ENCODE results near the gene TLR8. TPM values are rescaled to one million over a fixed set of nuclear protein-coding genes. Genes with fewer than 3 reads are reported as not detected.
"Not testable (repeated sequence)": the region's sequence is repeated elsewhere in the genome, so short reads cannot be mapped to it uniquely, and the experiment has no call there.

The TLR8 gene
- total RNA-seq, 3 donors from 2014 or later = not detected

DNA sequence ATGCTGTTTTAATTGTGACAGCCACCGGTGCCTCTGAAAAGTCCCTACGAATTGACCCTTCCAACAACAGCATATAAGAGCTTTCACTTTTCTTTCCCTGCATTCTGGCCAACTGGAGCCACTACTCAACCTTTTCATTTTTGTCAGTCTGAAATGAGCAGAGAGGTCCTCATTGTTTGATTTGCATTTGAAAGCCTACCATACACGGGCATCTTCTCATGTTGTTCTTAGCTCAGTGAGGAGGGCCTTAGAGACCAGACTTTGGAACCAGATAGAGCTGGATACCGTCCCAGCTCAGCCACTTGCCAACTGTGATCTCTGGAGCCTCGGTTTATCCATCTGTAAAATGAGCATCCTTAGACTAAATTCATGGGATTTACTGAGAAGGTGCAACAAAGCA, 51.6 kb downstream of the TLR8 start:
- peak overlapping the region; percentile 67 for H3K4me3 Mint-ChIP-seq
- DNase-seq (no peak), ATAC-seq (no peak)
- peaks cover 69% of the 10 kb centered on the region for H3K4me1 Mint-ChIP-seq (ENCODE audit: low read depth)
- no peaks in the 10 kb centered on the region for H3K36me3 Mint-ChIP-seq (ENCODE audit: insufficient read depth)
- no peaks in the 10 kb centered on the region for H3K9me3 Mint-ChIP-seq
- no peaks in the 10 kb centered on the region for H3K27me3 Mint-ChIP-seq (ENCODE audit: low read depth)

DNA sequence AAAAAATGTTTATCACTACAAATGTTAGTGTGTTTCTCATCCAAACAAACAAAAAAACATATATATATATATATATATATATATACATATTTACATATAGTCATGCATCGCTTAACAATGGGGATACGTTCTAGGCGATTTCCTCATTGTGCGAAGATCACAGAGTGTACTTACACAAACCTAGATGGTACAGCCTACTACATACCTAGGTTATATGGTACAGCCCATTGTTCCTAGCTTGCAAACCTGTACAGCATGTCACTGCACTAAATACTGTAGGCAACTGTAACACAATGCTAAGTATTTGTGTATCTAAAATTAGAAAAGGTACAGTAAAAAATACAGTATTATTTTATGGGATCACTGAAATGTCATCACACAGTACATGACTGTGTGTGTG, 52.0 kb downstream of the TLR8 start:
- Mint-ChIP-seq H3K4me1 (ENCODE audit: low read depth) (peaks cover 65% of the 10 kb centered on the region), H3K4me3 (no peak overlapping the region), H3K36me3 (ENCODE audit: insufficient read depth) (no peaks in the 10 kb centered on the region), H3K27me3 (ENCODE audit: low read depth) (no peaks in the 10 kb centered on the region), H3K9me3 (no peaks in the 10 kb centered on the region)
- ATAC-seq (no peak), DNase-seq (no peak)

DNA sequence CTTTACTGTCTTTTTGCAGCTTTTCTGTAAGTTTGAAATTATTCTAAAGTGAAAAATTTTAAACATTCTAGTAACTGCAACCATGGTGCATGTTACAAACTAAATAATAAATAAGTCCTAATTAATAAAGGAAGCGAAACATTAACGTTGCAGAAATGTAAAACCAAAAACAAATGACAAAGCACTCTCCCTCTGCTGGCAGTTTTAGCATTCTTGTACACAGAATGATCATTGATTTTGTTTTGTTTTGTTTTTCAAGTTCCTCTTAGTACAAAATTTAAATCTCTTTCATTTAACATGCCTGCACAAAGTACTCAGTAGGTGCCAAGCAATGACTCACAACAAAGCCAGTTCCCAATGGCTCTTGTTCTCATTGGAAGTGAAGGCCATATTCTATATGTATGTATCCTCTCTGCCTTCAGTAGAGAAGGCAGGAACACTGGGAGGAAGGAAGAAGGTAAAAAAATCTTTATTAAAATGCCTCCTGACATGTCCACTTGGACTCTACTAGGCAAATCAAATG, 54.8 kb downstream of the TLR8 start:
- Mint-ChIP-seq H3K27me3 (ENCODE audit: low read depth) (no peaks in the 10 kb centered on the region), H3K4me3 (no peak overlapping the region), H3K4me1 (ENCODE audit: low read depth) (peaks cover 55% of the 10 kb centered on the region), H3K36me3 (ENCODE audit: insufficient read depth) (no peaks in the 10 kb centered on the region), H3K9me3 (no peaks in the 10 kb centered on the region)
- ATAC-seq = no peak
- no peak for DNase-seq

DNA sequence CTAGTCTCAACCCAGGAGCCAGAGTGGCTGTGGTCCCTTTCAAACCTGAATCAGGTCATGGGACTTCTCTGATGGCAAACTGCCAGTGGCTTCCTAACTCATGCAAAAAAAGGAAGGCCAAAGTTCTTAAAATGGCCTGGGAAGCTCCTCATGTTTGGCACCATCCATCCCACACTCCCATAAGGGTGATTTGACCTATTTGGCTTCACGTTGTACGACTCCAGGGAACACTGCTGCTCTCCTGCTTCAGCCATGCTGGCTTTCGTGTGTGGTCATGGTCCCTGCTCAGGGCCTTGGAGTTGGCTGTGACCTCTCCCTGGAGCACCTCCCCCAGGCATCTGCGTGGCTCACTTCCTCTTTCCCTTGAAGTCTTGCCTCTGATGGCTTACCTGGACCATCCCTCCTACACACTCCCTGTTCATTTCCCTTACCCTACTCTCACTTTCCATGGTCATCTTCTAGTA, 55.7 kb downstream of the TLR8 start:
- ATAC-seq (no peak), DNase-seq (no peak)
- peaks cover 56% of the 10 kb centered on the region for H3K4me1 Mint-ChIP-seq (ENCODE audit: low read depth)
- no peaks in the 10 kb centered on the region for H3K27me3 Mint-ChIP-seq (ENCODE audit: low read depth)
- no peaks in the 10 kb centered on the region for H3K9me3 Mint-ChIP-seq
- no peaks in the 10 kb centered on the region for H3K36me3 Mint-ChIP-seq (ENCODE audit: insufficient read depth)
- H3K4me3 Mint-ChIP-seq = no peak overlapping the region

DNA sequence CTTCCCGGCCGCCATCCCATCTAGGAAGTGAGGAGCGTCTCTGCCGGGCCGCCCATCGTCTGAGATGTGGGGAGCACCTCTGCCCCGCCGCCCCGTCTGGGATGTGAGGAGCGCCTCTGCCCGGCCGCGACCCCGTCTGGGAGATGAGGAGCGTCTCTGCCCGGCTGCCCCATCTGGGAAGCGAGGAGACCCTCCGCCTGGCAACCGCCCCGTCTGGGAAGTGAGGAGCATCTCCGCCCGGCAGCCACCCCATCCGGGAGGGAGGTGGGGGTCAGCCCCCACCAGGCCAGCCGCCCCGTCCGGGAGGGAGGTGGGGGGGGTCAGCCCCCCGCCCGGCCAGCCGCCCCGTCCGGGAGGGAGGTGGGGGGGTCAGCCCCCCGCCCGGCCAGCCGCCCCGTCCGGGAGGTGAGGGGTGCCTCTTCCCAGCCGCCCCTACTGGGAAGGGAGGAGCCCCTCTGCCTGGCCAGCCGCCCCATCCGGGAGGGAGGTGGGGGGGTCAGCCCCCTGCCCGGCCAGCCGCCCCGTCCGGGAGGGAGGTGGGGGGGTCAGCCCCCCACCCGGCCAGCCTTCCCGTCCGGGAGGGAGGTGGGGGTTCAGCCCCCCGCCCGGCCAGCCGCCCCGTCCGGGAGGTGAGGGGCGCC, 56.9 kb downstream of the TLR8 start:
- not testable (repeated sequence) for ATAC-seq, H3K9me3 Mint-ChIP-seq
- H3K4me1 Mint-ChIP-seq (ENCODE audit: low read depth) = peaks cover 55% of the 10 kb centered on the region

DNA sequence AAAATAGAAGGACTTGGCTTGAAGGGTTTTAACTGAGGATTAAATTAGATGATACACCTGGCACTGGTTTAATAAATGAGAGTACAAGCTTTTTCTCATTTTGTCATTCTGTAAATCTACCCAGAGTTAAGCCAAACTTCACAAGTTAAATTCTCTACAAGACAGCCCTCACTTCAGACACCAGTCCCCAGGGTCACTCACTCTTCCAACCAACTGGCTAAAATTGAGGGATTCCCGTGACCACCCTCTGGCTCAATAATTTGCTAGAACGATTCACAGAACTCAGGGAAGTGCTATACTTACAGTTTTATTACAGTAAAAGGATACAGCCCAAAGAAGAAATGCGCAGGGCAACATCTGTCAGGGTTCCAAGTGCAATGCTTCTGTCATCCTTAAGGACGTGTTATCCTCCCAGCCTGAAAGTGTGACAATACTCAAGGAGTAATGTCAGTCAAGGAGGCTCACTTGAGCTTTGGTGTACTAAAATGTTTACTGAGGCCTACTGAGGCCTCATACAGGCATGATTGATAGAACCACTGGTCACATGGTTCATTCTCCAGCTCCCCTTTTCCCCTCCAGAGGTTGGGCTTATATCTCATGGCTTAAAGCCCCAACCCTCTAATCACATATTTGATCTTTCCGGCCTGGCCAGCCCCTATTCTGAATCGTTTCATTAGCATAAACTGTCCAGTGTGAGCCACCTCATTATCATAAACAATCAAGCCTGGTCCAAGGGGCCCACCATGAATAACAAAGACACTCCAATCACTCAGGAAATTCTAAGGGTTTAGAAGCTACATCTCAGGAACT, 58.9 kb downstream of the TLR8 start:
- H3K4me3 Mint-ChIP-seq = no peak overlapping the region
- no peaks in the 10 kb centered on the region for H3K36me3 Mint-ChIP-seq (ENCODE audit: insufficient read depth)
- no peak for DNase-seq
- H3K4me1 Mint-ChIP-seq (ENCODE audit: low read depth) = peaks cover 56% of the 10 kb centered on the region
- H3K27me3 Mint-ChIP-seq (ENCODE audit: low read depth) = no peaks in the 10 kb centered on the region
- ATAC-seq = no peak
- no peaks in the 10 kb centered on the region for H3K9me3 Mint-ChIP-seq

More for the DNA sequence above, 56.9 kb downstream of the TLR8 start:
- H3K27me3 Mint-ChIP-seq (ENCODE audit: low read depth); H3K4me3 Mint-ChIP-seq; DNase-seq; H3K36me3 Mint-ChIP-seq (ENCODE audit: insufficient read depth): not testable (repeated sequence)

DNA sequence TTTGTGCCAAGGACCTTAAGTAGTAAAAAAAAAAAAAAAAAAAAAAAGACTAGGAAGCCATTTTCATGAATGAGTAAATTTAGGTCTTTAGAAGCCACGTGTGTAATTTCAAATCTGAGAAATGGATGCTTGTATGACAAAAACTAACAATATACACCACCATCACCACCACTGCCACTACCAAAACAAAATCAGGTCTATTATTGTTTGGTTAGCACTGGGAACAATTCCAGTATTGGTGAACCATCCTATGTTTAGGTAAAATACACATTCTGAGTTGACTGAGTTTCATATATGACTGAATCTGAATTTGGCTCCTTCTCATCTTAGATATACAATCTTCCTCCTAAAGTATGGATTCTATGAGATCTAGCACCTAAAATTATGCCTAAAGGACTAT, 59.7 kb downstream of the TLR8 start:
- ATAC-seq (no peak), DNase-seq (no peak)
- Mint-ChIP-seq H3K9me3 (no peaks in the 10 kb centered on the region), H3K4me3 (no peak overlapping the region), H3K4me1 (ENCODE audit: low read depth) (peaks cover 56% of the 10 kb centered on the region), H3K36me3 (ENCODE audit: insufficient read depth) (no peaks in the 10 kb centered on the region), H3K27me3 (ENCODE audit: low read depth) (no peaks in the 10 kb centered on the region)

DNA sequence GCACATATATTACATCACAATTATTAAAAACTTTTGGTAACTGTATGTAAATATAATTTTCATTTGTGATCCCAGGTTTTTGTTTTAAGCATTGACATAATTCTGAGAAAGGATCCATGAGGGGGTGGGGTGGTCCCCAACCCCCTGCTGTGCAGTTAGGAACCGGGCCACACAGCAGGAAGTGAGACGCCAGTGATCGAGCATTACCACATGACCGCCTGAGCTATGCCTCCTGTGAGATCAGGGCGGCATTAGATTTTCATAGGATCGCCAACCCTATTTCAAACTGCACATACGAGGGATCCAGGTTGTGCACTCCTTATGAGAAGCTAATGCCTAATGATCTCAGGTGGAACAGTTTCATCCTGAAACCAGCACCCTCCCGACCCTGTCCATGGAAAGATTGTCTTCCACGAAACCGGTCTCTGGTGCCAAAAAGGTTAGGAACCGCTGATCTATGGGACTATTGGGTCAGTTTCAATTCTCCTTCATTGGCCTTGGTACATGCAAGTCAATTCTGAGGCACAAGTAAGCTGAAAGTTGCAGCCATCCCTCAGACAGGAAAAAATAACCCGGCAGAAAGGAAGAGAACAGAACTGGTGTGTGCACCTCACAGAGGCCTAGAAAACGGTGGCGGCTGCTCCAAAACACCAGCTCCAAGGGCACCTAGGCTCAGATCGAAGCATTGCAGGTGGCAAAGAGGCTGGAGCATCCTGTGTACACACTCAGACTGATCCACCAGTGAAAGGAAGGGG, 61.5 kb downstream of the TLR8 start:
- DNase-seq = no peak
- Mint-ChIP-seq H3K9me3 (no peaks in the 10 kb centered on the region), H3K27me3 (ENCODE audit: low read depth) (no peaks in the 10 kb centered on the region), H3K4me3 (peak overlapping the region; percentile 73), H3K36me3 (ENCODE audit: insufficient read depth) (no peaks in the 10 kb centered on the region), H3K4me1 (ENCODE audit: low read depth) (peaks cover 54% of the 10 kb centered on the region)
- peak; percentile 44 to 56 for ATAC-seq

DNA sequence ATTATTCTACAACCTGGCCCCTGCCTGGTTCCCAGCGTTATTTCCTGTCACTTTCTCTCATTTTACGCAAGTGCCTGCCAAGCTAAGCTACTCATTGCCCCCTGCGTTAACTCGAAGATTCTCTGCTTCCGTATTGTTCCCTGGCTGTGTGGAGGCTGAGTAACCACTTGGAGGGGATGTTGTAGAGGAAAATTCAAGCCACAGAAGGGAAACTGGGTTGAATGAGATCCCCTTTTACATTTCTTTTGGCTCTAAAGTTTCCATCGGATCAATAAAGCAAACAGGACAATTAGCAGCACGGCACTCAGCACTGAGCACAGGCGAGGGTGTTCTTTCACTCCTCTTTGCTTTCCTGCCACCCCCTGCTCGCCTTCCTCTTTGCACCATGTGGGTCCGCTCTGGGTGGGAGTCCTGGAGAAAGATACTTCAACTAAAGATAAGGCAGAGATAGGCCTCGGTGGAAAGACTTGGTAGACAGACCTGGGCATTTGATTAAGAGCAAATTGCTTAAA, 64.3 kb downstream of the TLR8 start:
- ATAC-seq = peak; percentile 28 to 29
- H3K27me3 Mint-ChIP-seq (ENCODE audit: low read depth) = no peaks in the 10 kb centered on the region
- H3K4me1 Mint-ChIP-seq (ENCODE audit: low read depth) = peaks cover 52% of the 10 kb centered on the region
- peaks cover 4% of the 10 kb centered on the region for H3K36me3 Mint-ChIP-seq (ENCODE audit: insufficient read depth)
- H3K4me3 Mint-ChIP-seq = peak overlapping the region; percentile 84
- no peak for DNase-seq
- H3K9me3 Mint-ChIP-seq = no peaks in the 10 kb centered on the region

DNA sequence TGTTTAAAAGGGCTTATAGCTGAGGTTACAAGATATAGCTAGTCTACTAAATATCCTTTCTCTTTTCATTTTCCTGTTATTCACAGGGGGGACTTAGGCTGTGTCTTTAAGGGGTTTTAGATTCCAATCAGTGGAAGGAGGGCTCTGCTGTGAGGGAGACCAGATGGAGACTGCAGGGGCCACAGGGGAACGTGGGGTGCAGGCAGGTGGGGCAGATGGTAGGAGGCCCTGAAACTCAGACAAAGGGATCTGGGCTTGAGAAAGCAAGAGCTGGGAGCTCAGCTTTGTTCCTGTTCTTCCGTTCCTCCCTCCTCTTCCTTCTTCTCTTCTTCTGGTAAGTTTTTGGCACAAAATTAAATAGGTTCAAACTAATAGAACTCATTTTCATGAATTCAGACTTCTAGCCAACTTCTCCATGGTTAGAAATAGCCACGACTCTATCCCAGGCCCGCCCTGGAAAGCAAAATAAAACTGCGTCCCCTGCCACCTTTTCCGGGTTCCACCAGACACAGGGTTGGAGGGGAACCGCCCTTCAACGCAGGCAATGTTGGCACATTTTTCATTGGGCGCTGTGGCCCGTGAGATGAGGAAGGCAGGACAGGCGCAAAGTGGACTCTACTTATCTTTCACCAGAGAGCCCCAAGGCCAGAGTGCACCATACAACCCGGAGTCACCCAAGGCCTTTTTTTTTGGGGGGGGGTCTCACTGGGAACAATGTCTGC, 65.0 kb downstream of the TLR8 start:
- H3K4me1 Mint-ChIP-seq (ENCODE audit: low read depth) = peaks cover 47% of the 10 kb centered on the region
- H3K9me3 Mint-ChIP-seq = no peaks in the 10 kb centered on the region
- peak overlapping the region; percentile 84 for H3K4me3 Mint-ChIP-seq
- ATAC-seq (no peak), DNase-seq (no peak)
- no peaks in the 10 kb centered on the region for H3K27me3 Mint-ChIP-seq (ENCODE audit: low read depth)
- peaks cover 8% of the 10 kb centered on the region for H3K36me3 Mint-ChIP-seq (ENCODE audit: insufficient read depth)

DNA sequence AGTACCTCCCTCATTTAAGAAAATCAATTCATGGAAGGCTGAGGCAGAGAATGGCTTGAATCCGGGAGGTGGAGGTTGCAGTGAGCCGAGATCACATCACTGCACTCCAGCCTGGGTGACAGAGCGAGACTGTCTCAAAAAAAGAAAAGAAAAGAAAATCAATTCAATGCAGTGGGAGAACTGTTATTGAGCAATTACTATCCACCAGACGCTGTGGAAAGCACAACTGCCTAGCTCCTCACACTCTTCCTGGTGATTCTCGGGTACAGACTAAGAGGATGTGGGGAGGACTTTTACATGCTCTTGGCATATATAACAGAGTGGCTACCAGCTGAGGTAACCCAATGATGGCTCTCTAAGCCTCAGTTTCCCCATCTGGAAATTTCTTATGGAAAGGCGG, 65.8 kb downstream of the TLR8 start:
- no peak for ATAC-seq
- Mint-ChIP-seq H3K9me3 (no peaks in the 10 kb centered on the region), H3K4me1 (ENCODE audit: low read depth) (peaks cover 44% of the 10 kb centered on the region), H3K4me3 (peak overlapping the region; percentile 84), H3K36me3 (ENCODE audit: insufficient read depth) (peaks cover 16% of the 10 kb centered on the region), H3K27me3 (ENCODE audit: low read depth) (no peaks in the 10 kb centered on the region)
- DNase-seq = no peak

Measured in activated T-cell treated with anti-CD3 and anti-CD28 coated beads, Interleukin-2, amount 50 U/mL, for 4 hours (primary cell).